Stimulated activated CD8-positive, alpha-beta memory T cell treated with anti-CD3 and anti-CD28 coated beads, Interleukin-15, amount 100 ng/mL, for 4 hours (primary cell): ENCODE results near the gene VGLL4.

Experiments
- DNase-seq, 2 donors: peaks; one replicate each; pipeline ENCODE4 v3.0.0-alpha.2; 2020; ENCODE audit warnings: low read depth in 2 of 2

Gene VGLL4

GRCh38 chr3:11565932-11566331, 77.8 kb downstream of the VGLL4 start:
- DNase-seq, result no peak

GRCh38 chr3:11565492-11565891, 78.2 kb downstream of the VGLL4 start:
- DNase-seq, result no peak

- no peak for DNase-seq
Measured at GRCh38 chr3:11565072-11565471, 78.6 kb downstream of the VGLL4 start.

- no peak for DNase-seq
Measured at GRCh38 chr3:11564577-11565001, 79.1 kb downstream of the VGLL4 start.

GRCh38 chr3:11563865-11564185, 79.9 kb downstream of the VGLL4 start:
- no peak for DNase-seq

GRCh38 chr3:11563159-11563864, 80.4 kb downstream of the VGLL4 start:
- no peak for DNase-seq

GRCh38 chr3:11562277-11562881, 81.3 kb downstream of the VGLL4 start:
- no peak for DNase-seq

- DNase-seq, result no peak
Measured at GRCh38 chr3:11560746-11561145, 83.0 kb downstream of the VGLL4 start.

GRCh38 chr3:11559816-11560633, 83.7 kb downstream of the VGLL4 start:
- DNase-seq, result no peak

- no peak for DNase-seq
Measured at GRCh38 chr3:11558918-11559815, 84.5 kb downstream of the VGLL4 start.

- no peak for DNase-seq
Measured at GRCh38 chr3:11558411-11558903, 85.3 kb downstream of the VGLL4 start.

- no peak for DNase-seq
Measured at GRCh38 chr3:11558002-11558401, 85.7 kb downstream of the VGLL4 start.

GRCh38 chr3:11556851-11557644, 86.7 kb downstream of the VGLL4 start:
- DNase-seq, result no peak

- no peak for DNase-seq
Measured at GRCh38 chr3:11555881-11556633, 87.7 kb downstream of the VGLL4 start.

- DNase-seq, result no peak
Measured at GRCh38 chr3:11555211-11555782, 88.4 kb downstream of the VGLL4 start.

GRCh38 chr3:11554666-11555065, 89.0 kb downstream of the VGLL4 start:
- DNase-seq, result no peak

- no peak for DNase-seq
Measured at GRCh38 chr3:11554236-11554610, 89.5 kb downstream of the VGLL4 start.

GRCh38 chr3:11553436-11554235, 90.1 kb downstream of the VGLL4 start:
- no peak for DNase-seq
